Fibroblast of skin of left biceps (primary cell): Measurements from ENCODE around the gene SPTBN2.

ENCODE experiments used
- DNase-seq, 2 experiments: peaks; one replicate each; pipeline ENCODE4 v3.0.0-alpha.2; 2013; ENCODE audit warnings: low read depth in 2 of 2

Gene SPTBN2

DNA sequence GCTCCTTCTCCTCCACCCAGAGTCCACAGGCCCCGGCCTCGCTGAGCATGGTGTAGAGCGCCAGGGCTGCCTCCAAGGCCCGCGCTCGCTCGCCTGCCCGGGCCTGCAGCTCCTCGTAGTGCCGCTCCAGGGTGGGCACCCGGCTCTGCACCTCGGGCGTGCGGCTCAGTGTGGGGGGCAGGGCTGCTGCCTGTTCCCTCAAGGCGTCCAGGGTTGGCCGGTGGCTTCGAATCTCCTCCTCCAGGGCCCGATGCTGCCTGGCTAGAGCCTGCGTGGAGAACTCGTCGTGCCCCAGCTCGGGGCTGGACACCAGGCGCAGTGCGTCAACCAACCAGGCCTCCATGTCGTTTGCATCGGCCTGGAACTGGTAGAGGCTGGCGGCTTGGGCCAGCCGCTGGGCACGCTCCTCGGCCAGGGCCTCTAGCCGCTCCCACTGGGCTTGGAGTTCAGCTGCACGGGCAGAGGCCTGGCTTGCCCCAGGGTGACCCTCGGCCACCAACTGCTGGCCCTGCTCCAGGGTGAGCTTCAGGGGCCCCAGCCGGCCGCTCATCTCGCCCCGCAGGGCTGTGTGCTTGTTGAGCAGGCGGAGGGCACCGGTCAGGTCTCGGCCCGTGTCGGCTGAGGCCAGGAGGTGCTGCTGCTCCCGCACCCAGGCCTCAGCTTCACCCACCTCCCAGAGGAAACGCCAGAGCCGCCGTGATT, 24.2 kb downstream of the SPTBN2 start:
- no peak for DNase-seq

DNA sequence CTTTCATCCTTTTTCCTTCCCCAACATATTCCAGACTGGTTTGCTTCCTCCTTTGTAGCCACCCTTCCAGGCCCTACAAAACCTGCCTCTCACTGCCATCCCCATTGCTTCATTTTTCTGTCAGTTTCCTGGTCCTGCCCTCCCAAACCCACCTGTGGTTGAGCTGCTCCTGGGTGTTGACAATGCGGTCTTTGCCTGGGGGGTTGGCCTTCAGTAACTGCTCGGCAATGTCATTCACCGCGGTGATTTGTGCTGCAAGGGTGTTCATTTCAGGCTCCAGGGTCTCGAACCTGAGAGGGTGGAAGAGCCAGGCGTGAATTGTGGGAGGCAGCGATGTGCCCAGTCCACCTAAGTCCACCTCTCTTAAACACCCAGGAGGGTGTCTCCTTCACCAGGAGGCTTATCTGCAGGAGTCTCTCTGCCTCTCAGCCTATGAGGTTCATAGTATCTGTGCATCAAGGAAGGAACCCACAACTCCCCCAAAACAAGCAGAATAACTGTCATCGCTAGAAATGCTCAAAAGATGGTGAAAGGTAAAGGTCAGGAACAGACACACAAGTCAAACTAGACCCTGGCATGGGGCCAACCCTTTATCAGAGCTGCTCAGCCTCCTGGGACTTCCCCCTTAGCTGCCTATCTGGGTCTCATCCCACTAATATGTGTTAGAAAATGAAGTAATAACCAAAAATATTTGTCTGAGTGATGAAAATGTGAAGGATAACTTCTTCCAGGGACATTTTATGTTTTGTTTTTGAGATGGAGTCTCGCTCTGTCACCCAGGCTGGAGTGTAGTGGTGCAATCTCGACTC, 27.4 kb downstream of the SPTBN2 start:
- DNase-seq: no peak

DNA sequence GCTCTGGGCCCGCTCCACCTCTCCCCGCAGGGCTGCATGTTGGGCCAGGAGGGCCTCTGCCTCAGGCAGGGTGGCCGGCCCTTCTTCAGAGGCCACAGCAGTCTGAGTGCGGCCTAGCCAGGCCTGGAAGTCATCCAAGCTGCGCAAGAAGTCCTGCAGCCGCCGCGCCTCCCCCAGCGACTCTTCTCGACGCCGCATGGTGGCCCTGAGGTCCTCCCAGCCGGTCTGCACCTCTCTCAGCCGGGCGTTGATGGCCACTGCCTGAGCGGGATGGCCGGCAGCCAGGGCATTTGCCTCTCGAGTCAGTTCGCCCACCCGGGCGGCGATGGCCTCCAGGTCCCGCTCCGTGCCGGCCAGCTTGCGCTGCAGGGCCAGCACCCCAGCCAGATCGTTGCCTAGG, 28.3 kb downstream of the SPTBN2 start:
- no peak for DNase-seq

DNA sequence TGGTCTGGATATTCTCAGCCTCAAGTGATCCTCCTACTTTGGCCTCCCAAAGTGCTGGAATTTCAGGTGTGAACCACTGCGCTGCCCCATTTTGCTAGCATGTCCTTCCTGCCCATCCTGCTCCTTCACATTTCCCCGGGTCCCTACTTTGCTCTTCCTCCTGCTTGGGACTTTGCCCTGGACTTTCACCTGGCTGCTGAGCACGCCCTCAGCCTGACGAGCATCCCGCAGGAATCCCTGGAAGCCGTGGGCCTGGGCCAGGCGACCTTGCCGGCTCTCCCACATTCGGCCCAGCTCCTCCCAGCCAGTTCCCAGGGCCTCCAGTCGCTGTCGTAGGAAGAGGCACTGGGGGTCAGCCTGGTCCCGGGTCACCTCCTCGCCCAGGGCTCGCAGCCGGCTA, 28.7 kb downstream of the SPTBN2 start:
- DNase-seq: no peak

DNA sequence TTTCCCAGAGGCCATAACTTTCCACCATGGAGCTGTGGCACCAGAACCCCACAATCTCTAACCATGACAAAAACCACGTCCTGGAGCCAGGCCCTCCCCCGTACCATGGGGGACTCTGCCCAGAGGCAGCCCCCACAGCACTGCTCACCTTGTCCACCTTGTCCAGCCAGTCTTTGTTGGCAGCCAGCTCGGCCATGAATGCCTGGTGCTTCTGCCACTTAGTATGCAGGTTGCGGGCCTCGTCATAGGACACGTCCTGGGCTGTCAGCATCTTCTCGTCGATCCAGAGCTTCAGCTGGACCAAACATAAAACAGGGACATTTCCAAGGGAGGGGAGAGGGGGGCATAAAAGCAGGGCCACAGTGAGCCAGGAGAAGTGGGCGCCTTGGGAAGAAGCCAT, 30.5 kb downstream of the SPTBN2 start:
- no peak for DNase-seq

DNA sequence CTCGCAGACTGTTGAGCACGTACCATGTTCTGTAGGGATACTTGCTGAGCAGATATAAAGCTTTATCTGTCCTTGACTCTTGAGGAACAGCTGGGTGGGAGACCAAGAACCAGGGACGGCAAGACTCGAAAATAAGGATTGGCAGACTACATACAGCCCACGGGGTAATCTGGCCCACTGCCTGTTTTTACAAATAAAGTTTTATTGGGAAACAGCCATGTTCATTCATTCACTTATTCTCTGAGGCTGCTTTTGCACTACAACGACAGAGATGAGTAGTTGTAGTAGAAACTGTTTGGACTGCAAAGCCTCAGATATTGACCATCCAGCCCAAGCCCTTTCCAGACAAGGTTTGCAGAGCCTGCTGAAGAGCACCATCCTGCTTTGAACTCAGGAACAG, 31.0 kb downstream of the SPTBN2 start:
- DNase-seq: no peak

DNA sequence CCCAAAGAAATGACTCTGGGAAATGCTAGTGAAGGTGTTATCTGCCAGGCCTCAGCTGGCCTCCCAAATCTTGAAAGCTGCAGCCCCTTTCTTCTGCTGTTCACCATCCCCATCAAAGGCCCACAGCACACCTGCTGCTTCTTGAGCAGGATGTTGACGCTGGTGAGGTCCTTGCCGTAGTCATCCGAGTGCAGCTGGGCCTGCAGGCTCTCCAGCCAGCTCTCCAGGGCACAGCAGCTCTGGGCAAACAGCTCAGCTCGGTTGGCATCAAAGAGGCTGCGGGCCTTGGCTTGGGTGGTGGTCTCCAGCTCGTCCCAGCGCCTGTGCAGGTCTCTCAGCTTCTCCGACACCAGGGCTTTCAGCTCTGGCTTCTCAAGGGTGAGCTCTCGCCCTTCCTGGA, 32.9 kb downstream of the SPTBN2 start:
- no peak for DNase-seq

DNA sequence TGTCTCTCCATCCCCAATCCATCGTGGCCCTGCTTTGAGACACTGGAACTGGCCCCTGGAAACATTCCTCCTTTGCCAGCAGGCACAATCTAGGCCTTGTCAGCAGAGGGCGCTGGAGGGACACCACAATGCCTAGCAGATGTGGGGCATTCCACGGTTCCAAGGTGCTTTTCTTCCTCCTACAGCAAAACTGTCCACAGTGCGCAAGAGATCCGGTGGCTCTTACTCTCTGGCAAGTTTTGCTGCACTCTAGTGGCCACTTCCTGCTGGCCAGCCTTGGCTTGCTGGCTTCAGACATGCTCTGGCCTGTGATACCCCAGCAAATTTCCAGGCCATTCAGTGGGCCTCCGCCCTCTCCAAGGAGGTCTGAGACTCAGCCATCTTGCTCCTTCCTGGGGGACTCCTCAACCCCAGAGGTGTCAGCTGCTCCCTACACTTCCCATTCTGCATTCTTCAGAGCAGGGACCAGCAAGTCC, 34.2 kb downstream of the SPTBN2 start:
- peak; percentile 81 to 84 for DNase-seq

DNA sequence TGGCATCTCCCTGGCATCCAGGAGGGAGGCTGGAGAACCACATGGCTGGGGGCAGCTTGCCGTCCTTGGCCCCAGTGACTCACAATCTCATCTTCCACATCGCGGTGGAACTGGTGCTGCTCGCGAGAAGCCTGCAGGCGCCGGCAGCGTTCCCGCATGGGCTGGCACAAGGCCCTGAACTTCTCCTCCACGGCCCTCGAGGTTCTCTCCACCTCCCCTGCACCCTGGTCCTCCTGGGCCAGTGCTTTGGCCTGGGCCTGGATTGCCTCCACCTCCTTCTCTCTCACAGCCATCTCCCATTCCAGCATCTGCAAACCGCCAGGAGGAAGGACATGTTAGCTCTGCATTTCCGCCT, 35.0 kb downstream of the SPTBN2 start:
- DNase-seq: no peak

DNA sequence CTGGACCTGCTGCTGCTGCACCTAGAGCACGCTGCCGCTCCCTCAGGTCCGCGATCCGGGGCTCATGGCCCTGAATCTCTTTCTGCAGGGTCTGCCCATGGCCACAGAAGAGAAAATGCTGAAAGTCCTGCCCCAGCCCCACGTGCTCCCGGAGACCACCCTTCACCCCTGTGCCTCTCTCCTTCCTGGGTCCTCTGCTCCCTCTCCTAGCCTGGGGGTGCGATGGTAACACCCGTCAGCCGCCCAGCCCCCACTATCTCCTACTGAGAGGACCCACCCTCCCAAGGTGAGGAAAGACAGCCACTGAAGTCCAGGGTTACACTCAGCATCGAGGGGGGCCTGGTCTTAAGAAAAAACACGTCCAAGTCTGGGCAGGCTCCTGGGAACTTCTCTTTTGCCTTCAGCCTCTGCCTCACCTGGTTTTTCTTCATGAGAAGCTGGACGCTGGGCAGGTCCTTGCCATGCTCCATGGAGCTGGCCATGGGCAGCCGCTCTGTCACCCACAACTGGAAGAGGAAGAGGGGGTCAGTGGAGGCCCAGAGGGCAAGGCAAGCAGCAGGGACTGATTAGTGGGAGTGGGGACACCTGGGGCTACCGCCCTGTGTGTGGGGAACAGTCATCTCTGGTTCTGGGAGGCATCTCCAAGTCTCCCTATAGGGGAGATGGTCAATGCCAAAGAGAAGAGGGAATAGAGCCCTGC, 35.5 kb downstream of the SPTBN2 start:
- DNase-seq: no peak

DNA sequence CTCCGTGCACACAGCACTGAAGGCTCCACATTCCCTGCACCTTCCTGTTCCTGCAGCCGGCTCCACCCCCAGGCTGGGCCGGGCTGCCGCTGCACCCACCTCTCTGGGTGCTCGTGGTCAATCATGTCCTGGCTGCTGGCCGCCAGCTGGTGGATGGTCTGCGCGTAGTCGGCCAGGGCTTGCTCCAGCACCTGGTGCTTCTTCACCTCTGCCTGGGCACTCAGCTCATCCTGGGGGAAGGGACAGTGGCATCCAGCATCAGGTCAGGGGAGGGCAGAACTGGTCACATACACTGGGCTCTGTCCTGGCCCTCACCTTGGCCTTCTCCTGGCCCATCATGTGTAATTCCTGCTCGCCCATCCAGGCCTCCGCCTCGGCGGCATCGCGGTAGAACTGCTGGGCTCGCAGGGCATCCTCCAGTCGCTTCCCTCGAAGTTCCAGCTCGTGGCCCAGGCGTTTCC, 36.1 kb downstream of the SPTBN2 start:
- DNase-seq: no peak

DNA sequence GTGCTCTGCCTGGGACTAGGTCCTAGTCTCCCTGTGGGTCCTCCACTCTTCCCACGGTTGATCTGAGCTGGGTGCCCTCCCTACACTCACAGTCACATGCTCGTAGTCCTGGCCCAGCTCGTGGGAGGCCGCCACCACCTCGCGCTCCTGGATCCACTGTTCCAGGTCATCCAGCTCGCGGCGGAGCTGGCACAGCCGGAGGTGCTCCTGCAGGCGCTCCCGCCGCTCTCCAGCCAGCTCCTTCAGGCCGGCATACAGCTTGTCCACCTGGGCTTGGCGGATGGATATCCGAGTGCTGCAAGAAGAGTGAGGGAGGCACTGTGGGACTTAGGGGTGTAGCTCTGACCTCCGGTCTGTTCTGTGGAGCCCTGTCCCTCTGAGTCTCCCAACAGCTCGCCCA, 36.6 kb downstream of the SPTBN2 start:
- DNase-seq: no peak

DNA sequence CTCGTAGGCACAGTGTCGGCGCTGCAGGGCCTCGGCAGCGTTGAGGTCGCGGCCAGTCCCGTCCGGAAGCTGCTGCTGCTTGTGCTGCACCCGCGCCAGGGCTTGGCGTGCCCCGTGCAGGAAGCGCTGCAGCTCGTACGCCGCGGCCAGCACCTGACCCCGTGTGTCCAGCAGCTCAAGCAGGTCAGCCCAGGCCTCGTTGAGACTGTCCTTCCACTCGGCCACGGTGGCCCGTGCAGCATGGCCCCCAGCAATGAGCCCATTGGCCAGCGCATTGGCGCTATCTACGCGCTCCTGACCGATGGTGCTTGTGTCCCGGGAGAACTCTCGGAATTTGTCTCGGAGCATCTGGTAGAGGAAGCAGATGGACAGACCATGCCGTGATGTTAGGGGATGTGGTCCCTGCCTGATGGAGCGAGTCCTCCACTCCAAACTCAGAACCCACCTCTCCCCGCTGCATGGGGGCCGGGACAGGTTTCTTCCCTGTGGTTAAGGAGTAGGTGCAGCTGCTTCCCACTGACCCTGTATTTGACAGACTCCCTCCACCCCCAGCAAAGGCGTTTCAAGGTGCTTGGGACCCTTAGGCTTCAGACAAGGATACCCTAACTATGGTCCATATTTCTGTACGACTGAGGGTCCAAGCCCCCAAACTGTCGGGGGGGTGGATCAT, 37.6 kb downstream of the SPTBN2 start:
- DNase-seq: no peak

DNA sequence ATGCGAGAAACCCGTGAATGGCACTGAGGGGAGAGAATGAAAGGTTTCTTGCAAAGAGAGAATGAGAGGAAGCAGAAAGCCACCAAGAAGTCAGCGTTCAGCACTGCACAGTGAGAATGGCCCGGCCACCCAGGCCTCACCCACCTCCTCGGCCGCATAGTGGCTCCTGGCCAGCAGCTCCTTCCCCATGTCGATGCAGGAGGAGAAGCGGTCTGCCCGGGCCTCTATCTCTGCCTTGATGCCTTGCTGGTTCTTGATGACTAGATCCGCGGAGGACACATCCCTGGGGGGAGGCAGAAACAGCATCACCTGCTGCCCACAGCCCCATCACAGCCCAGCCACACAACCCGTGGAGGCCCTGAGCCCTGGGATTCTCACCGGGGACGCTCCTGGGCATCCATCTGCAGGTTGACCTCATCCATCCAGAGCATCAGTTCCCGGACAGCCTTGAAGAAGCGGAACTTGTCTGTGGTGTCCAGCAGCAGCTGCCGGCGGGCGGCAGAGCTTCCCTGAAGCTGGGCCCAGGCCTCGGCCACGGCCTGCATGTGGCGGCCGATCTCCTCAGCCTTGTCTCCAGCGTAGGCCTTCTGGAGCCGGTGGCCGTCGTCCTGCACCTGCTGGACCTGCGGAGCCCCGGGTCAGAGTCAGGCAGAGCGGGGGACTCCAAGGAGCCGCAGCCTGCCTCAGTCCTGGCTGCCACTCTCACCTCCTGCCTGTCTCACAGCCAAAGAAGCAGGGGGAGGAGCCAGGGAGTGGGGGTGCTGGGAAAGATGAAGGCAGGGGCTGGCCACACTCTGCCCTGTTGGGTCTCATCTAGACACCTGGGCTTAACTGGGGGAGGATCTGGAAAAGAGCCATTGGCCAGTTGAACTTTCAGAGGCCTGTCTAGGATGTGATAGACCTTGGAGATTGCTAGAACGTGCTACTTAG, 39.1 kb downstream of the SPTBN2 start:
- no peak for DNase-seq

DNA sequence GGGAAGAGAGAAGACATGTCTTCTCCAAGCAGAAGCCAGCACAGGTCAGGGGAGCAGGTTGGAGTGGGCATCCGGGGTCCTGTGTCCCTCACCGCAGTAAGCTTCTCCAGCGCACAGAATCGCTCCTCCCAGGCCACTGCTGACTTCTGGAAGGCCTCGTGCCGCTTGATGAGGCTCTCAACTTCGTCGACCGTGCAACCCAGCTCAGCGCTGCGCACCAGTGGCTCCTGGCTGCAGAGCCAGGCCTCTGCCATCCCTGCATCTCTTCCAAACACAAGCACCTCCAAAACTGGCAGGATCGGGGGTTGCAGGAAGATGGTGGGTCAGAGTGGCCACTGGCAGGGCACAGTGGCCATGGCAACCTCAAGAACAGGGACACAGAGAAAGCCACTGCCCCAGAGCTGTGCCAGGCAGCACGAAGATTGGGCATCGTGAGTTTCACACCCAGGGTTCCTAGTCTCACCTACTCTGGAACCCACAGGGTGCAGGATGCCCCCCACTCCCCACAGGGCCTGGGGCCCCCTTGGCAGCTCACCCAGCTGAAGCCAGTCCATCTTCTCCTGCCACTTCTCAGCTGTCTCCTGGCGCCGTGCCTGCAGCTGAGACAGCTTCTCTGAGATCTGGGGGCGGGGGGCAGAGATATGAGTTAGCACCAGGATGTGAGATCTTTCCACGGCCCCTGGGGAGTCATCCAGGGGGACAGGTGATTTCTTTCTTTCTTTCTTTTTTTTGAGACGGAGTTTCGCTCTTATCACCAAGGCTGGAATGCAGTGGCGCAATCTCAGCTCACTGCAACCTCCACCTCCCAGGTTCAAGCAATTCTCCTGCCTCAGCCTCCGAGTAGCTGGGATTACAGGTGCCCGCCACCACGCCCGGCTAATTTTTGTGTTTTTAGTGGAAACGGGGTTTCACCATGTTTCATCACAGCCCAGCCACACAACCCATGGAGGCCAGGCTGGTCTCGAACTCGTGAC, 40.2 kb downstream of the SPTBN2 start:
- DNase-seq: no peak

DNA sequence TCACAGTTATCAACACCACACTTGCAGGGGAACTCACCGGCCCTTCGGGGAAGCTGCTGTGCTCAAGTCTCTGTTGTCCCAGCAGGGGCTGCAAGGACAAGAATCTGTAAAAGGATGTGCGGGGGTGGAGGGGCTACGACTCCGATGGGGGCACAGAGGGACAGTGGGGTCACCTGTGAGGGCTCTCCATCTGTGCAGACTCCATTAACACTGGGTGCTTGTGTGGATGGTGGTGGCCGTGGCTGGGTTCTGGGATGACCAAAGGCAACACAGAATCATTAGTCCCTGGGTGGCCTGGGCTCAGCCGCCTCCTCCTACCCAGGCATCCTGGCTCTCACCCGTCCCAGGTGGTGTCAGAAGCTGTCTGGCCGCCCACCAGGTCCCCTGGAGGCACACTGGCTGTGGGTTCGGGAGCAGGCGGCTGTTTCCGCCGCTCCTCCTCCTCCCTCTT, 41.2 kb downstream of the SPTBN2 start:
- no peak for DNase-seq

DNA sequence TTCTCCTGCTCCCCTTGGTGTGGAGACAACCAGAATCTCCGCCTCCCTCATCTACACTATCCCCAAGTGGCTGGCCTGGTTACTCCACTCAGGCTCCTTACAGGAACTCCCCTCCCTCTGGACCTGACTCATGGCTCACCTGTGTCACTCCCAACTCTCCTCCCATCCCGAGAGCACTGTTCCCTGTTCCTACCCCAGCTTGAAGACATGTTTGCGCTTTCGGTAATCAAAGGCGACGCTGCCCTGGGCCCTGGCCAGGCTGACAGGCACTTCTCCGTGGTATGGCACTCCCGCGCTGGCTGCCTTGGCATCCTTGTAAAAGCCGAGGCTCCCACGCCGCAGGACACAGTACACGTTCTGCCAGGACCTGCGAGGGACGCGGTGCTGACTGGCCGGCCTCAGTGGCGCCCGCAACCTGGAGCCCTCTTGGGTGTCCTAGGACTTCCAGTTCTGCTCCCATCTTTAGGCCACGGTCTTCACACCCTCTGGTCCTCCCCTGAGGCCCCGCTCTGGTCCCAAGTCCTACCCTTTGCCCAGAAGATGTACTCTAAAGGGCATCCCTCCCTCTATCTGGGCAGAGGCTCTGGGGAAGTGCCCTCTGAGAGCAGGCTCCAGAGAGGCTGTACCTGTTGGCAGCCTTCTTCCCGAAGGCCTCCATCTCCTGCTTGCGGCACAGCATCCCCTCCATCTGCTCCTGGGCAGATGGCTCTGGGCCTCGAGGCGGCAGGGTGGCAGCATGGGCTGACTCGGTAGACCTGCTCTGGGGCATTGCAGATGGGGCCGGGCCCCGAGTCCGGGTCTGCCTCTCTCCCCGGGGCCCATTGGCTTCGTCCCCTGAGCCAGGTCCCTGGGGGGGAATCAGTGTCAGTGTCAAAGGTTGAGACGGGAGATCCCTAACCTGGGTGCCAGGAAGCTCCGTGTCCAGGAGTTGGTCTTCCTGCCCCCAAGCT, 41.9 kb downstream of the SPTBN2 start:
- DNase-seq: no peak

DNA sequence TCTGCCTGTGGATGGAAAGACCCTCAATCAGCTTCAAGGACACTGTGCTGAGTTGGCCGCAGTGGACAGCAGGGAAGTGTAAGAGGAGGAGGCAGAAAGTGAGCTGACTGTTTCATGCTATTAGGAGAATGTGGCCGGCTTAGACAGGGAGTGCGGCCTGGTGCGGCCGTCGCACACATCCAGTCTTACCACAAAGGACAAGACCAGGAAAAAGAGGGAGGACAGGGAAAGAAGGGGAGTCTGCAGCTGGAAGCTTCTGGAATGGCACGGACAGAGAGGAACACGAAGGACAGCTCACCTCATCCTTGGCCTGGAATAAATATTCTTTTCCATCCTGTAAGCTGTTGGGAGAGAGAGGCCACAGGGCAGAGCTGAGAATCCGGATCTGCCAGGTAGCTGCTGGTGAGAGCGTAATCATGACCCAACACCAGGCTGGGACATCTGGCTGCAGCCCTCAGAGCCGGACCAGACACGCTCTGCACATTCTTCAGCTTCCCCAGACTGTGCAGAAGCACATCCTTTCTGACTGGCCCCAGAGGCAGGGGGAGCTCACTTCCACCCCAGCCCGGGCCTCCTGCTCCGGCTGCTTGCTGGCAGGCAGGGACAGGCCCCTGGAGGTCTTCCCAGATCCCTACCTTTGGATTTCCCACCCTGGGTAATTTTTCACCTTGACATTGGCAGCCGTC, 42.8 kb downstream of the SPTBN2 start:
- no peak for DNase-seq
